SK-N-SH treated with all-trans-retinoic acid at 6 μM for 48 hours (cell line): Measurements from ENCODE around the gene EIF6.

Experiments used
- ATAC-seq: fragments of 200-7000 bp; cut with Tn5 transposase; 3 replicates; pipeline ENCODE4 v1.9.1; 2020; ENCODE audit warnings: mild to moderate bottlenecking, moderate library complexity
- ARNTL ChIP-seq: fragments of 450-650 bp; formaldehyde crosslinking; IDR thresholded peaks from 2 replicates; pipeline ENCODE4 v1.5.0; 2020; ENCODE audit warnings: low read depth, mild to moderate bottlenecking, moderate library complexity, borderline replicate concordance
- BACH2 ChIP-seq: fragments of 250-450 bp; sonication (Bioruptor Pico); IDR thresholded peaks from 2 replicates; pipeline ENCODE4 v1.9.0; 2021; ENCODE audit warnings: mild to moderate bottlenecking, borderline replicate concordance
- CSDC2 ChIP-seq: fragments of 250-450 bp; sonication (Bioruptor Pico); IDR thresholded peaks from 2 replicates; pipeline ENCODE4 v1.5.0; 2020; ENCODE audit warnings: mild to moderate bottlenecking, moderate library complexity
- ESRRG ChIP-seq: fragments of 250-450 bp; sonication (Bioruptor Pico); IDR thresholded peaks from 2 replicates; pipeline ENCODE4 v1.6.1; 2021; ENCODE audit warnings: mild to moderate bottlenecking
- GLIS3 ChIP-seq: fragments of 250-450 bp; sonication (Bioruptor Pico); IDR thresholded peaks from 2 replicates; pipeline ENCODE4 v1.5.0; 2020; ENCODE audit warnings: mild to moderate bottlenecking, moderate library complexity
- ISL1 ChIP-seq: fragments of 250-450 bp; sonication (Bioruptor Pico); IDR thresholded peaks from 2 replicates; pipeline ENCODE4 v2.1.2; 2022; ENCODE audit warnings: mild to moderate bottlenecking, moderate library complexity
- OSR1 ChIP-seq: fragments of 250-450 bp; sonication (Bioruptor Pico); IDR thresholded peaks from 2 replicates; pipeline ENCODE4 v1.8.0; 2022; ENCODE audit warnings: moderate library complexity, mild to moderate bottlenecking, inconsistent platforms
- PPARA ChIP-seq: fragments of 250-450 bp; sonication (Bioruptor Pico); IDR thresholded peaks from 2 replicates; pipeline ENCODE4 v1.5.0; 2020; ENCODE audit warnings: mild to moderate bottlenecking, borderline replicate concordance
- RARB ChIP-seq: fragments of 250-450 bp; sonication (Bioruptor Pico); IDR thresholded peaks from 2 replicates; pipeline ENCODE4 v1.8.0; 2021; ENCODE audit warnings: mild to moderate bottlenecking, moderate library complexity
- TCF4 ChIP-seq: fragments of 250-450 bp; sonication (Bioruptor Pico); IDR thresholded peaks from 2 replicates; pipeline ENCODE4 v1.8.0; 2021; ENCODE audit warnings: mild to moderate bottlenecking, moderate library complexity, borderline replicate concordance
- TOX ChIP-seq: fragments of 250-450 bp; sonication (Bioruptor Pico); IDR thresholded peaks from 2 replicates; pipeline ENCODE4 v1.8.0; 2021; ENCODE audit warnings: mild to moderate bottlenecking, moderate library complexity, borderline replicate concordance
- ZC3H10 ChIP-seq: fragments of 250-450 bp; sonication (Bioruptor Pico); IDR thresholded peaks from 2 replicates; pipeline ENCODE4 v1.5.1; 2021; ENCODE audit warnings: mild to moderate bottlenecking, moderate library complexity
- ZFP3 ChIP-seq: fragments of 250-450 bp; sonication (Bioruptor Pico); IDR thresholded peaks from 2 replicates; pipeline ENCODE4 v1.5.0; 2020; ENCODE audit warnings: mild to moderate bottlenecking, moderate library complexity
- ZFP30 ChIP-seq: fragments of 450-650 bp; formaldehyde crosslinking; IDR thresholded peaks from 2 replicates; pipeline ENCODE4 v1.5.0; 2022; ENCODE audit warnings: mild to moderate bottlenecking, moderate library complexity
- ZNF565 ChIP-seq: fragments of 450-650 bp; formaldehyde crosslinking; conservative IDR thresholded peaks from 2 replicates; pipeline ENCODE4 v1.5.0; 2020; ENCODE audit warnings: low read depth, mild to moderate bottlenecking, moderate library complexity
- ZNF70 ChIP-seq: fragments of 450-650 bp; formaldehyde crosslinking; IDR thresholded peaks from 2 replicates; pipeline ENCODE4 v1.5.0; 2020; ENCODE audit warnings: mild to moderate bottlenecking, moderate library complexity
- TF ChIP-seq, protein P1 (sequence below): fragments of 250-450 bp; sonication (Bioruptor Pico); IDR thresholded peaks from 2 replicates; pipeline ENCODE4 v1.5.1; 2020; ENCODE audit warnings: low read depth, mild to moderate bottlenecking, moderate library complexity
- TF ChIP-seq, protein P2 (sequence below): fragments of 250-450 bp; sonication (Bioruptor Pico); IDR thresholded peaks from 2 replicates; pipeline ENCODE4 v1.8.0; 2020; ENCODE audit warnings: mild to moderate bottlenecking, moderate library complexity, borderline replicate concordance
- TF ChIP-seq, protein P3 (sequence below): fragments of 250-450 bp; sonication (Bioruptor Pico); IDR thresholded peaks from 2 replicates; pipeline ENCODE4 v1.8.0; 2021; ENCODE audit warnings: low read depth, mild to moderate bottlenecking, moderate library complexity, borderline replicate concordance

The EIF6 gene

DNA sequence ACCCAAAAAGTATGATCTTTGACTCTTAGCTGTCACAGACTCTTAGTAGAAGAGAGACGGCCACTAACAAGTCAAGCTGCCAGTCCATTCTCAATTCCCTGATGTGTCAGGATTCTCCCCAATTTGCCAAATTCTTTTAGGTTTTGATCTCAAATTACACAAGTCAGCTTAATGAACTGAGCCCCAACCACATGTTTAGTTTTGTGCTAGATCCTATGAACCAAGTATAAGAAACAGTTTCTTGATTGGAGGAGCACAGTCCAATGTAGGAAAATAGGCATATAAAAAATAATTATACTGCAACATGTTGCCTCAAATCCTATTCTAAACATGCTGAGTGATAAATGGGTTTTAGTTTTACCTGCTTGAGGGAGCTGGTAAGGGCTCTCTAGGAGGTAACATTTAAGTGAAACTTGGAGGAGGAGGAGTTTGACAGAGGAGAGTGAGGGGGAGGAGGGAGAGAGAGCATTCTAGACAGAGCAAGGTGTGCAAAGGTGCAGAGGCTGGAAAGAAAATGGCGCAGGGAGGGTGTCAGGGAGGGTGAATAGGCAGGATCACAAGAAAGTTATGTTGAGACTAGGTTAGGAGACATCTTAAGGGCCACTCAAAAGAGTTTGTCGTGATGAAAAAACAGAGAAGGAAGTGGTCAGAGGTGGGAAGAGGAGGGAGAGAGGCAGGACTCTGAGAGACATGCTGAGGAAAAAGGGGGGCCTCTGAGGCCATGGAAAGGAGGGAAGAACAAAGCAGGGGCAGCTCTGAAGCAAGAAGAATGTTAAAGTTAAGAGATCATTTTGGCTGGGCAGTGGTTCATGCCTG is 30.5 kb upstream of the EIF6 start (continued):
- TF ChIP-seq, protein P1, sequence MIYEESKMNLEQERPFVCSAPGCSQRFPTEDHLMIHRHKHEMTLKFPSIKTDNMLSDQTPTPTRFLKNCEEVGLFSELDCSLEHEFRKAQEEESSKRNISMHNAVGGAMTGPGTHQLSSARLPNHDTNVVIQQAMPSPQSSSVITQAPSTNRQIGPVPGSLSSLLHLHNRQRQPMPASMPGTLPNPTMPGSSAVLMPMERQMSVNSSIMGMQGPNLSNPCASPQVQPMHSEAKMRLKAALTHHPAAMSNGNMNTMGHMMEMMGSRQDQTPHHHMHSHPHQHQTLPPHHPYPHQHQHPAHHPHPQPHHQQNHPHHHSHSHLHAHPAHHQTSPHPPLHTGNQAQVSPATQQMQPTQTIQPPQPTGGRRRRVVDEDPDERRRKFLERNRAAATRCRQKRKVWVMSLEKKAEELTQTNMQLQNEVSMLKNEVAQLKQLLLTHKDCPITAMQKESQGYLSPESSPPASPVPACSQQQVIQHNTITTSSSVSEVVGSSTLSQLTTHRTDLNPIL (CRISPR knock-in tag), result no peak
- TF ChIP-seq TOX (CRISPR knock-in tag), result no peak

DNA sequence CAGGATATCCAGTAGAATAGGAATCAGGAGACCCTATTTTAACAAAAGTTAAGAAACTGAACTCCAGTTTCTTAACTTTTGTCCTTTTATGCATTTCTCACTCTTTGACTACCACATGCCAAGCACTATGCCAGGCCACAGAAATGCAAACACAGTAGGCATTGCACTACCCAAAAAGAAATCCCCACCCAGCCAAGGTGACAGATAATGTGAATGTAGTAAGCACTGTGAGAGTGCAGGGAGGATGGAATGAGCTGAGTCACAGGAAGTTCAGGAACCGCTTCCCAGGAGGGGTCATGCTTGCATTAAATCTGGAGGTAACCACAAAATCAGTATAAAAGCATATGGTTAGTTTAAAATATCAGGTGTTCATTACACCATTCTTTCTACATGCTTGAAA is 27.7 kb upstream of the EIF6 start:
- TF ChIP-seq ZNF565 (CRISPR knock-in tag) (no peak), TCF4 (CRISPR knock-in tag) (no peak), ISL1 (CRISPR knock-in tag) (peak; percentile 42), ZFP3 (CRISPR knock-in tag) (0 out of 2 replicates have a peak, but pooled peaks have one; percentile 27), PPARA (CRISPR knock-in tag) (no peak), CSDC2 (CRISPR knock-in tag) (no peak), ZFP30 (no peak), TOX (CRISPR knock-in tag) (no peak)
- TF ChIP-seq, protein P2, sequence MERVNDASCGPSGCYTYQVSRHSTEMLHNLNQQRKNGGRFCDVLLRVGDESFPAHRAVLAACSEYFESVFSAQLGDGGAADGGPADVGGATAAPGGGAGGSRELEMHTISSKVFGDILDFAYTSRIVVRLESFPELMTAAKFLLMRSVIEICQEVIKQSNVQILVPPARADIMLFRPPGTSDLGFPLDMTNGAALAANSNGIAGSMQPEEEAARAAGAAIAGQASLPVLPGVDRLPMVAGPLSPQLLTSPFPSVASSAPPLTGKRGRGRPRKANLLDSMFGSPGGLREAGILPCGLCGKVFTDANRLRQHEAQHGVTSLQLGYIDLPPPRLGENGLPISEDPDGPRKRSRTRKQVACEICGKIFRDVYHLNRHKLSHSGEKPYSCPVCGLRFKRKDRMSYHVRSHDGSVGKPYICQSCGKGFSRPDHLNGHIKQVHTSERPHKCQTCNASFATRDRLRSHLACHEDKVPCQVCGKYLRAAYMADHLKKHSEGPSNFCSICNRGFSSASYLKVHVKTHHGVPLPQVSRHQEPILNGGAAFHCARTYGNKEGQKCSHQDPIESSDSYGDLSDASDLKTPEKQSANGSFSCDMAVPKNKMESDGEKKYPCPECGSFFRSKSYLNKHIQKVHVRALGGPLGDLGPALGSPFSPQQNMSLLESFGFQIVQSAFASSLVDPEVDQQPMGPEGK (CRISPR knock-in tag), result no peak
- TF ChIP-seq, all 23 proteins: peak for 2

DNA sequence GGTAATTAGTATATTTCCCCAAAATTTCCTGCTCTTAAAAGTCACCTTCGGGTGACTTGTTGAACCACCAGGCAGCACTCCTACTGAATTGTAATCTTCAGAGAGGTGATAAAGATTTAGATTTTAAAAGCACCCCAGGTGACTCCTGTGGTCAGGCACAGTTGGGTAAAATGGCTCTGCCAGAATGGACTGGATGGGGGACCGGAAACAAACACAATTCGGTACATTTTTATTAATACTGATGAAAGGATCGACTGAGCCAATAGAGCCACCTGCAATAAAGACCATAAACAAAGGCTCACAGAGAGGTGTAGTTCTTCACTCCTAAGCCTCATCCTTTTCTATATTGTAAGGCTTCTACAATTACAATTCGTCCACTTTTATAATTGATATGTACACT is 27.2 kb upstream of the EIF6 start:
- TF ChIP-seq, protein P1 (CRISPR knock-in tag), result no peak
- TF ChIP-seq GLIS3 (CRISPR knock-in tag), result no peak
- no peak for TF ChIP-seq ESRRG (CRISPR knock-in tag)
- no peak for TF ChIP-seq ZFP3 (CRISPR knock-in tag)
- TF ChIP-seq TCF4 (CRISPR knock-in tag), result no peak
- no peak for TF ChIP-seq ARNTL
- TF ChIP-seq ZNF565 (CRISPR knock-in tag), result no peak
- no peak for ATAC-seq

More for the DNA sequence above, 27.7 kb upstream of the EIF6 start:
- ATAC-seq, result peak; percentile 65

DNA sequence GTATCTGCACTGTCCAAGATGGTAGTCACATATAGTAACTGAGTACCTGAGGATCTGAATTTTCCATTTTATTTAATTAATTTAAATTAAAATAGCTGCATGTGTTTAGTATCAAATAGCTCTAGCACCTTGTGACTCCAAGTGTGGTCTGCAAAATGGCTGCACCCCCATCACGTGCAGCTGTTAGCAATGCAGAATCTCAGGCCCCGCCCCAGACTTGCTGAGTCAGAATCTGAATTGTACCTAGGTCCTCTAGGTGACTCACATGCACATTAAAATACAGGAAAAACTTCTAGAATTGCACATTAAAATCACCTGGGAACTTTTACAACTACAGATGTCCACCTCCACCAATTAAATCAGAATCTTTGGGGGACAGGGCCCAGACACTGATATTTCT is 26.8 kb upstream of the EIF6 start:
- no peak for ATAC-seq
- TF ChIP-seq BACH2 (CRISPR knock-in tag) (no peak), ARNTL (no peak), GLIS3 (CRISPR knock-in tag) (no peak), OSR1 (CRISPR knock-in tag) (peak; percentile 51; the same call in 1 of the 2 replicates)
- TF ChIP-seq, protein P1 (CRISPR knock-in tag), result no peak

DNA sequence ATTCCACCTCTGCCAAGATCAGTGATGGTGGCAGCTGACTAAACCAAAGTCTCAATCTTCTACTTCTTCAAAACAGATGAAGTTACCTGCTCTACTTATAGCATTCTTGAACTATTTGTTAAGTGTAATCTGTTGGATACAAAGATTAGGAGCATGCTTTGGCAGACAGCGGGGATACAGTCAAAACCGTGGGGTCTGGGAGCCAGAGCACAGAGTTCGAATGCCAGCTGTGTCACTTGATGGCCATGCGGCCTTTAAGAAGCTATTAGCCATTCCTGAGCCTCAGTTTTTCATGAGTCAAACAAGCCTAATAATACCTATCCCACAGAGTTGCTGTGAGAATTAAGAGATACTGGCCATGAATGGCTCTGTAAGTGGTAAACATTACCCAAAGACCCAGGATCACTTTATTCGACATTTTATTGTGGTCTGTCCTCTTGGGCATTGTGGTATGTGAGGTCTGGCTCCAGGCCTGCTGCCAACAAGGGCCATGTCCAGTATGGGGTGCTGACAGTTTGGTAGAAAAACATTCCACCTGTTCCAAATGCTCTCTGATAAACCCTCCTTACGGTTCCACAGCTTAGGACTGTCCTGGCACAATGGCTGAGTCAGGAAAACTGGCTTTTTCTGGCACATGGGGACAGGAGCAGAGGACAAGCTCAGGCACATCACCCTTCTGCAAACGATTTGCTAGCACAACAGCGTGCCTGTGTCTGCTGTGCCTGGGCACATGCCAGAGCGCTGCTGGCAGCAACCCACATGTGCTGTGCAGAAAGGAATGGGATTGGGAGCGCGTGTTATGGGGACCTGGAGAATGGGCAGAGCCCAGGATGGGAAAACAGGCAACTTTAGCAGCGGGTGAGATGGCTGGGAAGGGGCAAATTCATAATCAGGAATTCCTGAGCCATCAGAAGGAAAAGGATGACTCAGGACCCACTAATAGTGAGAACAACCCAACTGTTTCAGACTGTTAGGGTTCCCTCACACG is 23.4 kb upstream of the EIF6 start:
- peak; percentile 48 for ATAC-seq
- no peak for TF ChIP-seq ZFP30
- no peak for TF ChIP-seq RARB
- no peak for TF ChIP-seq ZNF70 (CRISPR knock-in tag)
- peak; percentile 26; the same call in 1 of the 2 replicates for TF ChIP-seq ISL1 (CRISPR knock-in tag)
- TF ChIP-seq CSDC2 (CRISPR knock-in tag), result 0 out of 2 replicates have a peak, but pooled peaks have one; percentile 38
- no peak for TF ChIP-seq ESRRG (CRISPR knock-in tag)
- TF ChIP-seq GLIS3 (CRISPR knock-in tag), result no peak
- peak; percentile 82 for TF ChIP-seq ZFP3 (CRISPR knock-in tag)
- peak; percentile 94 for TF ChIP-seq OSR1 (CRISPR knock-in tag)
- TF ChIP-seq, protein P2 (CRISPR knock-in tag), result no peak
- no peak for TF ChIP-seq ARNTL
- TF ChIP-seq, protein P3, sequence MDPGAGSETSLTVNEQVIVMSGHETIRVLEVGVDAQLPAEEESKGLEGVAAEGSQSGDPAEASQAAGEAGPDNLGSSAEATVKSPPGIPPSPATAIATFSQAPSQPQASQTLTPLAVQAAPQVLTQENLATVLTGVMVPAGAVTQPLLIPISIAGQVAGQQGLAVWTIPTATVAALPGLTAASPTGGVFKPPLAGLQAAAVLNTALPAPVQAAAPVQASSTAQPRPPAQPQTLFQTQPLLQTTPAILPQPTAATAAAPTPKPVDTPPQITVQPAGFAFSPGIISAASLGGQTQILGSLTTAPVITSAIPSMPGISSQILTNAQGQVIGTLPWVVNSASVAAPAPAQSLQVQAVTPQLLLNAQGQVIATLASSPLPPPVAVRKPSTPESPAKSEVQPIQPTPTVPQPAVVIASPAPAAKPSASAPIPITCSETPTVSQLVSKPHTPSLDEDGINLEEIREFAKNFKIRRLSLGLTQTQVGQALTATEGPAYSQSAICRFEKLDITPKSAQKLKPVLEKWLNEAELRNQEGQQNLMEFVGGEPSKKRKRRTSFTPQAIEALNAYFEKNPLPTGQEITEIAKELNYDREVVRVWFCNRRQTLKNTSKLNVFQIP (CRISPR knock-in tag), result no peak
- TF ChIP-seq ZC3H10, result no peak
- TF ChIP-seq TCF4 (CRISPR knock-in tag), result no peak
- no peak for TF ChIP-seq ZNF565 (CRISPR knock-in tag)
